ENCODE results near the gene PIK3R1. TPM values are rescaled to one million over a fixed set of nuclear protein-coding genes. Genes with fewer than 3 reads are reported as not detected.
A peak's percentile ranks its signal among the peaks of the same experiment; 100 is the strongest.

Gene PIK3R1
- polyA plus RNA-seq, 1 donor = 61.7 TPM

- H3K27ac ChIP-seq (ENCODE audit: low read length) = no peak overlapping the region
- no peak for DNase-seq
Observed at GRCh38 chr5:68318955-68319705, 103.6 kb downstream of the PIK3R1 start.

GRCh38 chr5:68319706-68320412 is 104.3 kb downstream of the PIK3R1 start:
- H3K9me3 ChIP-seq (ENCODE audit: control insufficient read depth, low read depth, low read length) = peaks cover 5% of the 10 kb centered on the region
- DNase-seq = peak; percentile 33 to 58
- WGBS (ENCODE audit: insufficient coverage, low lambda C conversion rate) = 52% methylated on average over 3 of the region's 4 CpGs

More at GRCh38 chr5:68318955-68319705, 103.6 kb downstream of the PIK3R1 start:
- 60% methylated on average over 1 of the region's 6 CpGs for WGBS (ENCODE audit: insufficient coverage, low lambda C conversion rate)
- Histone ChIP-seq H3K4me1 (ENCODE audit: control insufficient read depth, insufficient read depth, low read length) (peaks cover 25% of the 10 kb centered on the region), H3K4me3 (ENCODE audit: low read length) (no peak overlapping the region), H3K36me3 (ENCODE audit: control insufficient read depth, insufficient read depth, low read length) (no peaks in the 10 kb centered on the region), H3K9me3 (ENCODE audit: control insufficient read depth, low read depth, low read length) (peaks cover under 1% of the 10 kb centered on the region), H3K27me3 (ENCODE audit: control insufficient read depth, insufficient read depth, low read length) (no peaks in the 10 kb centered on the region)

GRCh38 chr5:68320413-68320986 is 104.9 kb downstream of the PIK3R1 start:
- peak overlapping the region; percentile 43 for H3K27ac ChIP-seq (ENCODE audit: low read length)
- H3K4me1 ChIP-seq (ENCODE audit: control insufficient read depth, insufficient read depth, low read length) = peaks cover 25% of the 10 kb centered on the region
- no peak overlapping the region for H3K4me3 ChIP-seq (ENCODE audit: low read length)
- H3K36me3 ChIP-seq (ENCODE audit: control insufficient read depth, insufficient read depth, low read length) = no peaks in the 10 kb centered on the region
- WGBS (ENCODE audit: insufficient coverage, low lambda C conversion rate) = 63% methylated on average over 2 of the region's 5 CpGs
- peaks cover 7% of the 10 kb centered on the region for H3K9me3 ChIP-seq (ENCODE audit: control insufficient read depth, low read depth, low read length)
- DNase-seq = no peak
- no peaks in the 10 kb centered on the region for H3K27me3 ChIP-seq (ENCODE audit: control insufficient read depth, insufficient read depth, low read length)

More at GRCh38 chr5:68319706-68320412, 104.3 kb downstream of the PIK3R1 start:
- Histone ChIP-seq H3K4me1 (ENCODE audit: control insufficient read depth, insufficient read depth, low read length) (peaks cover 25% of the 10 kb centered on the region), H3K4me3 (ENCODE audit: low read length) (no peak overlapping the region), H3K36me3 (ENCODE audit: control insufficient read depth, insufficient read depth, low read length) (no peaks in the 10 kb centered on the region), H3K27me3 (ENCODE audit: control insufficient read depth, insufficient read depth, low read length) (no peaks in the 10 kb centered on the region), H3K27ac (ENCODE audit: low read length) (peak overlapping the region; percentile 43)

GRCh38 chr5:68325065-68325580 is 109.6 kb downstream of the PIK3R1 start:
- Histone ChIP-seq H3K27ac (ENCODE audit: low read length) (no peak overlapping the region), H3K4me1 (ENCODE audit: control insufficient read depth, insufficient read depth, low read length) (peaks cover 6% of the 10 kb centered on the region), H3K27me3 (ENCODE audit: control insufficient read depth, insufficient read depth, low read length) (no peaks in the 10 kb centered on the region), H3K36me3 (ENCODE audit: control insufficient read depth, insufficient read depth, low read length) (no peaks in the 10 kb centered on the region), H3K9me3 (ENCODE audit: control insufficient read depth, low read depth, low read length) (peaks cover 7% of the 10 kb centered on the region), H3K4me3 (ENCODE audit: low read length) (no peak overlapping the region)
- no peak for DNase-seq
- no CpG with 5 or more reads among the region's 1 CpG for WGBS (ENCODE audit: insufficient coverage, low lambda C conversion rate)

- no peaks in the 10 kb centered on the region for H3K27me3 ChIP-seq (ENCODE audit: control insufficient read depth, insufficient read depth, low read length)
- H3K9me3 ChIP-seq (ENCODE audit: control insufficient read depth, low read depth, low read length) = peaks cover 2% of the 10 kb centered on the region
- H3K36me3 ChIP-seq (ENCODE audit: control insufficient read depth, insufficient read depth, low read length) = no peaks in the 10 kb centered on the region
- no peak overlapping the region for H3K4me3 ChIP-seq (ENCODE audit: low read length)
- no peak overlapping the region for H3K27ac ChIP-seq (ENCODE audit: low read length)
- peaks cover 10% of the 10 kb centered on the region for H3K4me1 ChIP-seq (ENCODE audit: control insufficient read depth, insufficient read depth, low read length)
- no peak for DNase-seq
- 17% methylated on average over 1 of the region's 6 CpGs for WGBS (ENCODE audit: insufficient coverage, low lambda C conversion rate)
Observed at GRCh38 chr5:68329554-68330255, 114.1 kb downstream of the PIK3R1 start.

- H3K27ac ChIP-seq (ENCODE audit: low read length) = no peak overlapping the region
- no peak overlapping the region for H3K4me3 ChIP-seq (ENCODE audit: low read length)
- H3K36me3 ChIP-seq (ENCODE audit: control insufficient read depth, insufficient read depth, low read length) = no peaks in the 10 kb centered on the region
- WGBS (ENCODE audit: insufficient coverage, low lambda C conversion rate) = no CpG with 5 or more reads among the region's 1 CpG
- H3K4me1 ChIP-seq (ENCODE audit: control insufficient read depth, insufficient read depth, low read length) = peaks cover 10% of the 10 kb centered on the region
- H3K27me3 ChIP-seq (ENCODE audit: control insufficient read depth, insufficient read depth, low read length) = no peaks in the 10 kb centered on the region
- peak in 1 of 2 donors; percentile 21 for DNase-seq
- H3K9me3 ChIP-seq (ENCODE audit: control insufficient read depth, low read depth, low read length) = no peaks in the 10 kb centered on the region
Observed at GRCh38 chr5:68330574-68330973, 115.0 kb downstream of the PIK3R1 start.

GRCh38 chr5:68331192-68332079 is 115.9 kb downstream of the PIK3R1 start:
- no peak overlapping the region for H3K4me3 ChIP-seq (ENCODE audit: low read length)
- WGBS (ENCODE audit: insufficient coverage, low lambda C conversion rate) = 13% methylated on average over 4 of the region's 4 CpGs
- no peaks in the 10 kb centered on the region for H3K9me3 ChIP-seq (ENCODE audit: control insufficient read depth, low read depth, low read length)
- no peak overlapping the region for H3K27ac ChIP-seq (ENCODE audit: low read length)
- DNase-seq = peak in 1 of 2 donors; percentile 42
- H3K4me1 ChIP-seq (ENCODE audit: control insufficient read depth, insufficient read depth, low read length) = peaks cover 10% of the 10 kb centered on the region
- no peaks in the 10 kb centered on the region for H3K27me3 ChIP-seq (ENCODE audit: control insufficient read depth, insufficient read depth, low read length)
- H3K36me3 ChIP-seq (ENCODE audit: control insufficient read depth, insufficient read depth, low read length) = no peaks in the 10 kb centered on the region

GRCh38 chr5:68332080-68332451 is 116.5 kb downstream of the PIK3R1 start:
- no peaks in the 10 kb centered on the region for H3K36me3 ChIP-seq (ENCODE audit: control insufficient read depth, insufficient read depth, low read length)
- no peaks in the 10 kb centered on the region for H3K9me3 ChIP-seq (ENCODE audit: control insufficient read depth, low read depth, low read length)
- H3K27ac ChIP-seq (ENCODE audit: low read length) = no peak overlapping the region
- no peaks in the 10 kb centered on the region for H3K27me3 ChIP-seq (ENCODE audit: control insufficient read depth, insufficient read depth, low read length)
- H3K4me1 ChIP-seq (ENCODE audit: control insufficient read depth, insufficient read depth, low read length) = peaks cover 10% of the 10 kb centered on the region
- WGBS (ENCODE audit: insufficient coverage, low lambda C conversion rate) = 89% methylated on average over 1 of the region's 3 CpGs
- H3K4me3 ChIP-seq (ENCODE audit: low read length) = no peak overlapping the region
- no peak for DNase-seq

- H3K4me1 ChIP-seq (ENCODE audit: control insufficient read depth, insufficient read depth, low read length) = peaks cover 10% of the 10 kb centered on the region
Observed at GRCh38 chr5:68332556-68332955, 117.0 kb downstream of the PIK3R1 start.

More at GRCh38 chr5:68332556-68332955, 117.0 kb downstream of the PIK3R1 start:
- WGBS (ENCODE audit: insufficient coverage, low lambda C conversion rate) = 100% methylated on average over 1 of the region's 1 CpG
- no peak for DNase-seq
- Histone ChIP-seq H3K27me3 (ENCODE audit: control insufficient read depth, insufficient read depth, low read length) (no peaks in the 10 kb centered on the region), H3K9me3 (ENCODE audit: control insufficient read depth, low read depth, low read length) (no peaks in the 10 kb centered on the region), H3K27ac (ENCODE audit: low read length) (no peak overlapping the region), H3K4me3 (ENCODE audit: low read length) (no peak overlapping the region), H3K36me3 (ENCODE audit: control insufficient read depth, insufficient read depth, low read length) (no peaks in the 10 kb centered on the region)
